GM12865 (cell line): Measurements from ENCODE around the gene BSN.

ENCODE experiments used
- DNase-seq: peaks from one replicate; pipeline ENCODE4 v3.0.0; 2010; ENCODE audit warnings: low read depth
- H3K4me3 ChIP-seq: 2 replicates; pipeline ENCODE4 v1.5.1; 2011; ENCODE audit warnings: mild to moderate bottlenecking, low read depth, low read length, control low read depth
- TF ChIP-seq, protein P1 (sequence below): IDR thresholded peaks from 2 replicates; pipeline ENCODE4 v1.5.1; 2011; ENCODE audit warnings: low read length, control low read depth, low read depth, inconsistent platforms; ENCODE audit not compliant: insufficient read depth; ENCODE audit errors: missing control alignments

BSN gene

DNA sequence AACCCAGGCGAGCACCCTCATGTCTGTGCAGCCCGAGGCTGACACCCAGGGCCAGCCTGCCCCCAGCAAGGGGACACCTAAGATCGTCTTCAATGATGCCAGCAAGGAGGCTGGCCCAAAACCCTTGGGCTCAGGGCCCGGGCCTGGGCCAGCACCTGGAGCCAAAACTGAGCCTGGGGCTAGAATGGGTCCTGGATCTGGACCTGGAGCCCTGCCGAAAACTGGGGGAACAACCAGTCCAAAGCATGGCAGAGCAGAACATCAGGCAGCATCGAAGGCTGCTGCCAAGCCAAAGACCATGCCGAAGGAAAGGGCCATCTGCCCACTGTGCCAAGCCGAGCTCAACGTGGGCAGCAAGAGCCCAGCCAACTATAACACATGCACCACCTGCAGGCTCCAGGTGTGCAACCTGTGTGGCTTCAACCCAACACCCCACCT, 88.5 kb downstream of the BSN start:
- no peak for DNase-seq
- H3K4me3 ChIP-seq = no peak overlapping the region
- TF ChIP-seq, protein P1, sequence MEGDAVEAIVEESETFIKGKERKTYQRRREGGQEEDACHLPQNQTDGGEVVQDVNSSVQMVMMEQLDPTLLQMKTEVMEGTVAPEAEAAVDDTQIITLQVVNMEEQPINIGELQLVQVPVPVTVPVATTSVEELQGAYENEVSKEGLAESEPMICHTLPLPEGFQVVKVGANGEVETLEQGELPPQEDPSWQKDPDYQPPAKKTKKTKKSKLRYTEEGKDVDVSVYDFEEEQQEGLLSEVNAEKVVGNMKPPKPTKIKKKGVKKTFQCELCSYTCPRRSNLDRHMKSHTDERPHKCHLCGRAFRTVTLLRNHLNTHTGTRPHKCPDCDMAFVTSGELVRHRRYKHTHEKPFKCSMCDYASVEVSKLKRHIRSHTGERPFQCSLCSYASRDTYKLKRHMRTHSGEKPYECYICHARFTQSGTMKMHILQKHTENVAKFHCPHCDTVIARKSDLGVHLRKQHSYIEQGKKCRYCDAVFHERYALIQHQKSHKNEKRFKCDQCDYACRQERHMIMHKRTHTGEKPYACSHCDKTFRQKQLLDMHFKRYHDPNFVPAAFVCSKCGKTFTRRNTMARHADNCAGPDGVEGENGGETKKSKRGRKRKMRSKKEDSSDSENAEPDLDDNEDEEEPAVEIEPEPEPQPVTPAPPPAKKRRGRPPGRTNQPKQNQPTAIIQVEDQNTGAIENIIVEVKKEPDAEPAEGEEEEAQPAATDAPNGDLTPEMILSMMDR = no peak

DNA sequence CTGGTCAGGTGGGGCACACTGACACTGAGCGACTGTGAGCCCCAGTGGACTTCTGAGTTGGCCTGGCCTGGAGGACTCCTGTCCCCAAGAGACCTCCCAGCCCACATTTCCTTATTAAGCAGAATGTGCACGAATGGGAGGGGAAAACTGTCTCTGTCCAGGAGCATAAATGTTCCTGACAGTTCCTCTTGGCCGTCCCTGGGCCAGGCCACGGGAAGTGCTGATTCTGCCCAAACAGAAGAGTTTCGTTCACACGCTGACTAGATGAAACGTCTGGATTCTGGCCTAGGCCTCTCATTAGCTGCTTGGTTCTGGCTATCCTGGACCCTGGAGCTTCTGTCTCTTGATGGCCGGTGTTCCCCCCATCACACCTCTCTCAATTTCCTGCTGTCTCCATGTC, 90.4 kb downstream of the BSN start:
- TF ChIP-seq, protein P1 = no peak
- H3K4me3 ChIP-seq = no peak overlapping the region
- no peak for DNase-seq

DNA sequence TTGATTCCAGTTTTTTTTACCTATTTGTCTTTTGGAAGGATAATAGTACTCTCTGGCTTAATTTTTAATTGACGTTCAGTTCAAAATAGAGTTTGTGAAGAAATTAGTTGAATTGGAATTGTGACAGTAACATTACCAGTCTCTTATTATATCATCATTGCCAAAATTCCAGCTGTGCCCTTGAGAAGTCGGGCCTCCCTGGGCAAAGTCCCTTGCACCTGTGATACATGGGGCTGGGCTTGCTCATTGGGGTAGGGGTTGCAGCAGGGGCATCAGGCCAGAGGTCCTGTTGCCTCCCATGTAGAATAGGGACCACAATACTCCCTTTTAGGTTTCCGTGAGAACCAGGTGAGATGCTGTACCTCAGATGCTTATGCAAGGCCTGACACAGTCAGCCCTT, 92.0 kb downstream of the BSN start:
- TF ChIP-seq, protein P1 = no peak
- no peak for DNase-seq
- H3K4me3 ChIP-seq = no peak overlapping the region

DNA sequence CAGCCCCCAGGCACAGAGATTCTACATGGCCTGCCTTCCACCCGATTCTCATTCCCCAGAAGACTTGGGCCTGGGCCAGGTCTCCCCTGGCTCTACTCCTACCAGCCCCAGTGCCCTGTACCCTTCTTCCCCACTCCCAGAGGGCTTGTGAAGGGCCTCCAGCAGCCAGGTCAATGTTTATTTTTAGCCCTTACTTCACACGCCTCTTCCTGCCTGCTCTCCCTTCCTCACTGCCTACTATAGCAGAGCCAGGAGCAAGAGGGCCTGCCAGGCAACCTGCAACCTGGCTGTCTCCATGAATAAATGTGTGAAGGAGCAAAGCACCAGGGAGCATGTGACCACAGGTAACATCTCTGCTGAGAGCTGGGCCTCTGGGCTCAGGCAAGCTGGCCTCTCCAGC, 93.5 kb downstream of the BSN start:
- H3K4me3 ChIP-seq = no peak overlapping the region
- TF ChIP-seq, protein P1 = no peak
- DNase-seq = no peak

DNA sequence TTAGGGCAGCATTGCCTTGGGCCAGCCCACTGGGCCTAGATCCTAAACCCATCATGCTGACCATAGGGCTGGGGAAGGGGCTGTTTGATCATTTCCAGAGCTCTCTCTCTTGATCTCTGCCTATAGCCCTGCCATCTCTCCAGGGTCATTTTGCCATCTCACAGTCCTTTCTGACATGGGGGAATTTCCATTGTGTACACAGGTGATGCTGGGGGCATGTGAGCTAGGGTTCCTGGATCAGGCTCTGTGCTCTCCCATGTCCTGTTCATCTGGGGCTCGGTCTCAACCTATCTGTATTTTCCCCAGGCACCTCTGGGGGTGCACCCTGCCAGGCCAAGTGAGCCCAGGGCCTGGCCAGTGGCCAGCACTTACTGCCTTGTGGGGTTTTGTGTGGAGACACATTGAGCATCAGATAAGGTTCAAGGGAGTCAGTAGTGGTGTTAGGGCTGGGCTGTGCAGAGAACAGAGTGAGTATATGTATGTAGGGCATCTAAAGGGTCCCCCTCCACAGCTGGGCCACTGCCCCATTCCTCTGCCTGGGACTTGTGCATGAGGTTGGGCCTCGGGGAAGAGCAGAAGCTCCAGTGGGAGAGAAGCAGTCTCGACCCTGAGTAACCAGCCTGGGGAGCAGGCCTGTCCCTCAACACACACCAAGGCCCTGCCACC, 94.2 kb downstream of the BSN start:
- DNase-seq = no peak
- TF ChIP-seq, protein P1 = no peak
- H3K4me3 ChIP-seq = no peak overlapping the region

DNA sequence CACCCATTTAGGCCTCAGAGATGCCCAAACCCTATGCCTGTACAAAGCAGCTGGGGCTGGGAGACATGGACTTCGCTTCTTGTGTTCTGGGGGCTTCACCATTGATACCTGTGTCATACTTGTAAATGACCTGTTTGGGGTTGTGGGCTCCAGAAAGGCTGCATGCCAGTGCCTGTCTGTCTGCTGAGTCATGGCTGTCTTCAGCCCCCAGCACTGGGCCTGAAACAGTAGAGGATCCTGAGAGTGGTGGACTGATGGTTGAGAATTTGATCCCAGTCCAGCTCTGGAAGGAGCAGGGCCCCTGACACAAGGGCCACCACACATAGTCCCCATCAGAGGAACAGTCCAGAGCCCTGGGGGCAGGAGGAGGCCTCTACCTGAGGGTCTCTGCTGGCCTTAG, 95.3 kb downstream of the BSN start:
- TF ChIP-seq, protein P1 = no peak
- no peak overlapping the region for H3K4me3 ChIP-seq
- no peak for DNase-seq

DNA sequence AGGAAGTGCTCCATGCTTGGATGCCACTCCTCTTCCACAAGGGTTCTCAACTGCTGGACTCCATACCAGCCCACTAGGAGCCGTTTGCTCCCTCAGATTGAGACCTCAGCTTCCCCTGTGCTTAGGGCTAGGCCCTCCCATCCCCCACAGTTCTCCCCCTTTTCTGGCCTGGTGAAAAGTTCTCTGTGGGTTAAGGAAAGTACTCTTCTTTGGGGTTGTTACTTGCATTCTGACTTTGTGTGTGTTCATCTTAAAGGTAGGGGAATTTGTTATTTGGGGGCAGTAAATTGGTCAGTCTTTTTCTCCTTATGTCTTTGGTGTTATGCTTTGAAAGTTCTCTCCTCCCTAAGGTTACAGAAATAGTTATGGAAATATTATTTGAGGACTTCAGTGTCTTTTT, 95.9 kb downstream of the BSN start:
- no peak overlapping the region for H3K4me3 ChIP-seq
- peak; percentile 17 for DNase-seq
- TF ChIP-seq, protein P1 = no peak
